ENCODE results near the gene OR5D14.

GRCh38 chr11:55773138-55773537, 22.2 kb upstream of the OR5D14 start, which contains the start of gene OR5D13:
- TF ChIP-seq CTCF (IDR thresholded peaks at IDR 0.05) (no peak), POLR2A (IDR thresholded peaks at IDR 0.05) (no peak)

Data from thyroid gland (tissue), 4 donors.